A549 treated with GW870086 at 1 μM for 4 hours (cell line): Measurements from ENCODE around the gene SYT13. TPM values are rescaled to one million over a fixed set of nuclear protein-coding genes. Genes with fewer than 3 reads are reported as not detected.

Experiments
- total RNA-seq: library from RNA; stranded (reverse); fragments of 200-300 nt; extraction: Qiagen RNA extraction; gene quantifications from 5 replicates; pipeline ENCODE4 v1.2.3, GENCODE V29; 2022; ENCODE audit warnings: low read depth

The SYT13 gene, protein sequence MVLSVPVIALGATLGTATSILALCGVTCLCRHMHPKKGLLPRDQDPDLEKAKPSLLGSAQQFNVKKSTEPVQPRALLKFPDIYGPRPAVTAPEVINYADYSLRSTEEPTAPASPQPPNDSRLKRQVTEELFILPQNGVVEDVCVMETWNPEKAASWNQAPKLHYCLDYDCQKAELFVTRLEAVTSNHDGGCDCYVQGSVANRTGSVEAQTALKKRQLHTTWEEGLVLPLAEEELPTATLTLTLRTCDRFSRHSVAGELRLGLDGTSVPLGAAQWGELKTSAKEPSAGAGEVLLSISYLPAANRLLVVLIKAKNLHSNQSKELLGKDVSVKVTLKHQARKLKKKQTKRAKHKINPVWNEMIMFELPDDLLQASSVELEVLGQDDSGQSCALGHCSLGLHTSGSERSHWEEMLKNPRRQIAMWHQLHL
- 5.5 to 7.9 TPM (median 7.3 TPM) in 5 replicates for total RNA-seq

GRCh38 chr11:45285930-45286632 is at the start of gene SYT13:
Gene SYT13, minus strand, starts transcription at chr11:45286341. Its CDS starts 134 bp downstream, at chr11:45286207.

Other genes starting within 250 kb of the SYT13 start
- 5.5 to 8.3 TPM (median 7.1 TPM) in 5 replicates for gene PRDM11, start 139.7 kb downstream of the SYT13 start, total RNA-seq